Small intestine (tissue), 7 donors: ENCODE measurements around the gene ALKBH6. TPM values are rescaled to one million over a fixed set of nuclear protein-coding genes. Genes with fewer than 3 reads are reported as not detected.
A peak's percentile ranks its signal among the peaks of the same experiment; 100 is the strongest.
"Not testable (repeated sequence)": the region's sequence is repeated elsewhere in the genome, so short reads cannot be mapped to it uniquely, and the experiment has no call there.

ENCODE experiments used
- DNase-seq, 2 donors: peaks; one replicate each; pipeline versions ENCODE4 v3.0.0 to v3.0.0-alpha.2; 2013
- FAIRE-seq: peaks from 2 replicates; lab custom pipeline; 2012; peaks lifted over from hg19 to GRCh38; lab: Jason Lieb, UNC
- H3K27ac ChIP-seq, 3 donors: one replicate each; pipeline ENCODE4 v1.5.1; 2013; ENCODE audit warnings: low read length in 2 of 3, mild to moderate bottlenecking in 2 of 3, control low read depth in 1 of 3, inconsistent platforms in 1 of 3, low read depth in 1 of 3, moderate library complexity in 1 of 3
- H3K27me3 ChIP-seq, 3 donors: one replicate each; pipeline ENCODE4 v1.6.1; 2013; ENCODE audit warnings: low read length in 3 of 3, inconsistent platforms in 1 of 3; ENCODE audit not compliant: control insufficient read depth in 3 of 3, insufficient read depth in 3 of 3
- H3K36me3 ChIP-seq, 3 donors: one replicate each; pipeline ENCODE4 v1.6.1; 2013; ENCODE audit warnings: low read length in 3 of 3, inconsistent platforms in 1 of 3, low read depth in 1 of 3, mild to moderate bottlenecking in 1 of 3, moderate library complexity in 1 of 3; ENCODE audit not compliant: control insufficient read depth in 3 of 3, insufficient read depth in 2 of 3
- H3K4me1 ChIP-seq, 3 donors: one replicate each; pipeline ENCODE4 v1.6.1; 2013; ENCODE audit warnings: low read length in 2 of 3, inconsistent platforms in 1 of 3, low read depth in 1 of 3, mild to moderate bottlenecking in 1 of 3, moderate library complexity in 1 of 3; ENCODE audit not compliant: control insufficient read depth in 3 of 3, insufficient read depth in 2 of 3
- H3K4me3 ChIP-seq, 3 donors: one replicate each; pipeline ENCODE4 v1.5.1; 2013; ENCODE audit warnings: low read length in 3 of 3, control low read depth in 1 of 3, inconsistent platforms in 1 of 3, low read depth in 1 of 3, mild to moderate bottlenecking in 1 of 3, moderate library complexity in 1 of 3
- H3K9me3 ChIP-seq, 2 donors: one replicate each; pipeline ENCODE4 v1.6.1; 2013; ENCODE audit warnings: low read depth in 1 of 2, low read length in 1 of 2; ENCODE audit not compliant: control insufficient read depth in 2 of 2, insufficient read depth in 1 of 2
- WGBS, 3 donors: extraction: QIAGEN DNeasy Blood & Tissue Kit; methylation state at CpG; one replicate each; pipeline ENCODE4 v1.1.7; 2013; 5-methylcytosine and 5-hydroxymethylcytosine counted together
- polyA plus RNA-seq, 4 donors: library from polyadenylated mRNA; stranded (reverse) in 3 of 4; unstranded in 1 of 4; fragments of 200-250 nt in 3 of 4; fragments of 120-200 nt in 1 of 4; gene quantifications; one replicate each; pipeline versions ENCODE4 v1.2.1 to v1.2.3, GENCODE V29; 2013
- donor health status: healthy with polysubstance abuse.
- donor health status: control.
- donor health status: control.
- donor health status: Bipolar disorder and iron deficiency.
- donor health status: healthy.

Gene ALKBH6
- polyA plus RNA-seq, 4 donors, result 14.3 to 19.7 (median 15.6) TPM

DNA sequence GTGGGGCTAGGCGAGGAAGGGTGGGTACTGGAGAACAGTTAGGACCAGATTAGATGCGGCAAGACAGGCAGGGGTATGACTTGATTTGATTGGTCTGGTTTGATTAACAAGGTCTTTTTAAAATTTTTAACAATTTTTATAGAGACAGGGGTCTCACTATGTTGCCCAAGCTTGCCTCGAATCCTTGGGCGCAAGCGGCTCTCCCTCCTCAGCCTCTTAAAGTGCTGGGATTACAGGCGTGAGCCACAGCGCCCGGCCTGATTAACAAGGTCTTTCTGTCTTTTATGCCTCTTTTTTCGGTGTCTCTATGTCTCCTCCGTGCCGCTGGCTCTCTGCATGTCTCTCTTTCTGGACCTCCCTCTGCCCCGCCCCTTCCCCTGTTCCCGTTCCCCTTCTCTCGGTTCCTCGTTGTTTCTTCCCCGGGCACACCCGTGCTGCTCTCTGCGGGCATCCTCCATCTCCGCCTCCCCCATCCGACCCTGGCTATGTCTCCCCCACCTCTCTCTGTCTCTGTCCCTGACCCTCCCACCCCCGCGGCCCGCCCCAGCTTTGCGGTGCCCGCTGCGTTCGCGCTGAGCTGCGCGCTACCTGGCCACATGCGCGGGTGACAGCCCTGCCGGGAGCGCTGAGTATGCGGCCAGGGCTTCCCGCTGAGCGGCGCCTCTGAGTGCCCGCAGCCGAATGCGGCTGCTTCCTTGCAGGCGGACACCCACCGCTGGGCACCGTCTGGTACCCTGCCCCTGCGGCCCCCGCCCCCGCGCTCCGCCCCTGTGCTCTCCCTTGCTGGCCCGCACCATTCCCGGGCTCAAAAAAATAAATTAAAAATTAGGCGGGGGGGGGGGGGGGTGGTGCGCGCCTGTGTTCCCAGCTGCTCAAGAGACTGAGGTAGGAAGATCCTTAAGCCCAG is 27.1 kb downstream of the ALKBH6 start:
- Histone ChIP-seq H3K27ac (no peak overlapping the region), H3K27me3 (peaks cover 0 to 53% (median 11%) of the 10 kb centered on the region in 3 donors), H3K4me1 (no peaks in the 10 kb centered on the region), H3K4me3 (peak overlapping the region in 2 of 3 donors; percentile 17 to 30), H3K9me3 (peaks cover 0 to 5% of the 10 kb centered on the region in 2 donors), H3K36me3 (no peaks in the 10 kb centered on the region)
- DNase-seq, result no peak
- FAIRE-seq, result no peak
- WGBS, 3 donors, result 8 to 10% (median 10%) methylated on average over 53 to 54 of the region's 54 CpGs

DNA sequence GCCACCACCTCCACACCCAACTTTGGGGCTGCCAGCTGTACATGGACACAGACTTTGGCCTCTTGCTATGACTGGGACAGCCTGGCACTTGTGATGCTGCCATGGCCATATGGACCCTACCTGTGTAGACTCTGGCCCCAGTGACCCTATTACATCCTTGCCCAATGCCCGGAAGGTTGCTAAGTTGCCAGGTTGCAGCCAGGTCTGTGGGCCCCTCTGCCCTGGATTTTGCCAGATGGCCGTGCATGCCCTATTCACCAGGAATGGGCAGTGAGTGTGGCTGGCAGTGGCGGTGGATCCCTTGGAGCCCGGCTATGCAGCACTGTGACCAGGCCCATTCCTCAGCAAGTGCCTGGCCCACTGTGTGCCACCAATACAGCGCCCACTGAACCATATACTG is 27.9 kb downstream of the ALKBH6 start:
- Histone ChIP-seq H3K36me3 (no peaks in the 10 kb centered on the region), H3K9me3 (peaks cover 0 to 5% of the 10 kb centered on the region in 2 donors), H3K27ac (no peak overlapping the region), H3K4me1 (no peaks in the 10 kb centered on the region), H3K27me3 (peaks cover 0 to 55% (median 11%) of the 10 kb centered on the region in 3 donors), H3K4me3 (no peak overlapping the region)
- WGBS, 3 donors, result 85 to 89% (median 88%) methylated on average over 5 of the region's 5 CpGs
- FAIRE-seq, result no peak
- no peak for DNase-seq

DNA sequence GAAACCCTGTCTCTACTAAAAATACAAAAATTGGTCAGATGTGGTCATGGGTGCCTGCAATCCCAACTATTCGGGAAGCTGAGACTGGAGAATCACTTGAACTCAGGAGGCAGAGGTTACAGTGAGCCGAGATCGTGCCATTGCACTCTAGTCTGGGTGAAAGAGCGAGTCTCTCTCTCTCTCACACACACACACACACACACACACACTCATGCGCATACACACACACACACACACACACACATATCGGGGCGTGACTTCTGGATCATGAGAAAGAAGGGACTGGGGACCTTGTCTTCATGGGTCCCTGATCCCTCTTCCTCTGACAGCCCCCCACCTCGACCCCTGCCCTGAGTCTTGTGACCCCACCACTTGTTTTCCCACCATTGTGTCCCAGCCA is 30.8 kb downstream of the ALKBH6 start:
- no peak for DNase-seq
- Histone ChIP-seq H3K27ac (no peak overlapping the region), H3K36me3 (no peaks in the 10 kb centered on the region), H3K27me3 (peaks cover 0 to 47% (median 11%) of the 10 kb centered on the region in 3 donors), H3K4me1 (no peaks in the 10 kb centered on the region), H3K4me3 (no peak overlapping the region), H3K9me3 (no peaks in the 10 kb centered on the region)
- no peak for FAIRE-seq
- 72 to 82% (median 78%) methylated on average over 8 of the region's 8 CpGs for WGBS, 3 donors

DNA sequence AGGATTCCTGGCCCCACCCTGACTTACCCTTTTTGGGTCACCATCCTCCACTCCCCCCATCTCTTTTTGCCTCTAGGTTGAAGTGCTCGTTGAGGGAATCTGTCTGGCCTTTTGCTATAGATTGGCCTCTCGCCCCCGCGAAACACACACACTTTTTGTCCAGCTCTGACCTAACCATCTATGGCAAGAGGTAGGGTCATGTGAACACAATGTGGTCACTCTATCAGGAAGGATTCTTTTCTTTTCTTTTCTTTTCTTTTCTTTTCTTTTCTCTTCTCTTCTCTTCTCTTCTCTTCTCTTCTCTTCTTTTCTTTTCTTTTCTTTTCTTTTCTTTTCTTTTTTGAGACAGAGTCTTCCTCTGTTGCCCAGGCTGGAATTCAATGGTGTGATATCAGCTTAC is 33.0 kb downstream of the ALKBH6 start:
- peaks cover 0 to 26% (median 6%) of the 10 kb centered on the region in 3 donors for H3K27me3 ChIP-seq
- 79 to 89% (median 82%) methylated on average over 4 of the region's 4 CpGs for WGBS, 3 donors
- FAIRE-seq, H3K4me1 ChIP-seq, H3K9me3 ChIP-seq, H3K27ac ChIP-seq, H3K36me3 ChIP-seq, H3K4me3 ChIP-seq, DNase-seq: not testable (repeated sequence)

DNA sequence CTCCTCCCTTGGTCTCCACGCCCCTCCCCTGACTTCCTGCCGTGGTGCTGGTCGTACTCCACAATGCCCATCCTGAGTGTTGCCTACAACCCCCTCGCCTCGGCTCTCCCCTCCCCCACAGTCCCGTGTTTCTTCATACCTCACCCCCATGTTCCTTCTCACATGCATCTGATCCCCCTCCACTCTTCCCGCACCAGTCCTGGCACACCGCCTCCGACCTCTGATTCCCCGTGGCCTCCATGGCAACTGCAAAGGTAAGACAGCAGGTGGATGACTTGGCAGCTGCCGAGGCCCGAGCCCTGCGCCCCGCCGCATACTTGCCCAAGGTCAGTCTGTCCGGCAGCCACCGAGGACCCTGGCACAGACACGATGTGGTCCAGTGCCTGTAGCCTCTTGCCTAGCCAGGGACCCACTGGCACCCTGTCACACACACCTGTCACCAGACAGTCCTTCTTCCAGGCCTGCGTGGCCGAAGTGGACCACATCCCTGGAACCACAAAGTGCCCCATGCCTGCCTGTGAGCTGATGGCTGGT is 35.1 kb downstream of the ALKBH6 start:
- Histone ChIP-seq H3K9me3 (no peaks in the 10 kb centered on the region), H3K4me1 (no peaks in the 10 kb centered on the region), H3K27me3 (peaks cover 0 to 12% (median 4%) of the 10 kb centered on the region in 3 donors), H3K27ac (no peak overlapping the region), H3K36me3 (no peaks in the 10 kb centered on the region), H3K4me3 (no peak overlapping the region)
- DNase-seq, result no peak
- FAIRE-seq, result no peak
- 47 to 64% (median 51%) methylated on average over 20 of the region's 20 CpGs for WGBS, 3 donors

DNA sequence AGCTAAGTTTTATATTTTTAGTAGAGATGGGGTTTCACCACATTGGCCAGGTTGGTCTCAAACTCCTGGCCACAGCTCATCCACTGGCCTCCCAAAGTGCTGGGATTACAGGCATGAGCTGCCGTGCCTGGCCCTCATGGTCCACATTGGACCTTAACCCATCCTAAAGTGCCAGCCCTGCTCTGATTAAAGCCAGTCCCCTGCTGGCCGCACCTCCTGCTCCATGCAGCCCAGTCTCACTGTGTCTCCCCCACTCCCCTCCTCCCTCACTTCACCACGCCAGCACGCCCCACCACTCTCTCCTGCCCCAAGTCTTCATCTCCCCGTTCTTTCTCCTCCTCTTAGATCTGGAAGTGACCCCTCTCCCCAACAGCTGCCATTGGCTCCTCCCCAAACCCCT is 35.7 kb downstream of the ALKBH6 start:
- Histone ChIP-seq H3K27me3 (peaks cover 0 to 7% (median 4%) of the 10 kb centered on the region in 3 donors), H3K9me3 (no peaks in the 10 kb centered on the region), H3K27ac (no peak overlapping the region), H3K4me1 (no peaks in the 10 kb centered on the region), H3K4me3 (no peak overlapping the region), H3K36me3 (no peaks in the 10 kb centered on the region)
- FAIRE-seq (no peak), DNase-seq (no peak)
- WGBS, 3 donors, result 33 to 43% (median 40%) methylated on average over 5 of the region's 5 CpGs

DNA sequence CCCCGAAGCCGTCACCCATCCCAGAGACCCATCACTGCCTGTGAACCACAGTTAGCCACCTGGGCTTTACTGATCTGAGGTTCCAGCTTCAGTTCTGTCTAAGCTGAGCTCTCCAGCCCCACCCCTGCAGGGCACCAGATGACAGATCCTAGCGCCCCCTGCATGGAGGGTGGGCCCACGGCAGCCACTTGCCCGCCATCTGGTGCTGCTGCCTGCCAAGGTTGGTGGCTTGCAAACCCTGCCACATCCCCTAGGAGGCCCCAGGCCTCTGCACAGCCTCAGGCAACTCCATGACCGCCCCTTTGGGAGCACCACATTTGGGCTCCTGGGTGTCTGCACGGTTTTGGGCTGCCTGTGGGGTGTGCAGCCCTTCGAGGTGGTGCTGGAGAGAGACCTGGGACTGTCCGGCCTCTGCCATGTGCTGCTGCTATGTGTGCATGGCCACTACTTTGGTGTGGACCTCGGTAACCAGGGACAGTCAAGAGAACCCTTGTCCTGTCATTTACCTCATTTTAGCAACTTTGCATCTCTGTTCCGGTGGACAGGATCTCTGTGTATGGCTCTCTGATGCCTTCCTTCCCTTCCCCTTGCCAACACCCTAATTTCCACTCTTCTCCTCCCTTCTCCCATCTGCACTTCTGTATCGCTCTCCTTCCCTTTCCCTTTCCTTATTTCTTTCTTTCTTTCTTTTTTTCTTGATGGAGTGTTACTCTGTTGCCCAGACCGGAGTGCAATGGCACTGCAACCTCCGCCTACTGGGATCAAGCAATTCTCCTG is 36.4 kb downstream of the ALKBH6 start:
- WGBS, 3 donors, result 52 to 53% (median 53%) methylated on average over 14 of the region's 14 CpGs
- H3K4me1 ChIP-seq, result no peaks in the 10 kb centered on the region
- no peak overlapping the region for H3K4me3 ChIP-seq
- no peaks in the 10 kb centered on the region for H3K9me3 ChIP-seq
- H3K27ac ChIP-seq, result no peak overlapping the region
- no peaks in the 10 kb centered on the region for H3K36me3 ChIP-seq
- no peak for DNase-seq
- no peak for FAIRE-seq
- peaks cover 0 to 6% (median 4%) of the 10 kb centered on the region in 3 donors for H3K27me3 ChIP-seq

DNA sequence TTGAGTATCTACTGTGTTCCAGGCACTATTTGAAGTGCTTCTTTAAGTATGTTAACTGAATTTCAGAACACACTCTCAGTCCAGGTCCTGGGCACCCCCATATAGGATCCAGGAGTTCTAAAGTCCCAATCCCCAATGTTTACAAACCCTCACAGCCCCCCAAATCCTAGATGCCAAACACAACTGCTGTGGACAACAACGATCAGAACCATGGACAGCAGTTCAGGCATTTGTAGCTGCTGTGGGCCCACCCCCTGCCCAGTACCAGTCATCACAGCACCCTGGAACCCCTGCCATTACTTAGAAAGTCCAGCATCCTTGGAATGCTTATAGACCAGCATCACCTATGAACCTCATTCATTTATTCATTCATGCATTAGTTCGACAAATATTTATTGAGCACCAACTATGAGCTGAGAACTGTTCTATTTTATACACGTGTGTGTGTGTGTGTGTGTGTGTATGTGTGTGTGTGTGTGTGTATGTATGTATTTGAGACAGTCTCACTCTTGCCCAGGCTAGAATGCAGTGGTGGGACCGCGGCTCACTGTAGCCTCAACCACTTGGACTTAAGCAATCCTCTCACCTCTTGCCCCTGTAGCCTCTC is 38.3 kb downstream of the ALKBH6 start:
- no peaks in the 10 kb centered on the region for H3K36me3 ChIP-seq
- 34 to 56% (median 53%) methylated on average over 5 of the region's 5 CpGs for WGBS, 3 donors
- peaks cover 0 to 3% (median 0%) of the 10 kb centered on the region in 3 donors for H3K27me3 ChIP-seq
- no peak overlapping the region for H3K4me3 ChIP-seq
- no peak overlapping the region for H3K27ac ChIP-seq
- no peaks in the 10 kb centered on the region for H3K4me1 ChIP-seq
- FAIRE-seq (no peak), DNase-seq (peak in 1 of 2 donors; percentile 25)
- H3K9me3 ChIP-seq, result no peaks in the 10 kb centered on the region
